Osteoblast (primary cell): Measurements from ENCODE around the gene LPAR1. TPM values are rescaled to one million over a fixed set of nuclear protein-coding genes. Genes with fewer than 3 reads are reported as not detected.

Experiments
- DNase-seq: peaks from one replicate; pipeline ENCODE4 v3.0.0; 2011; ENCODE audit warnings: low spot score, mixed read lengths; ENCODE audit not compliant: insufficient read length; ENCODE audit errors: missing footprints
- H2AFZ ChIP-seq: 2 replicates; pipeline ENCODE4 v1.6.0; 2011; ENCODE audit warnings: mild to moderate bottlenecking, low read length
- H3K27ac ChIP-seq: 2 replicates; pipeline ENCODE4 v1.5.1; 2011; ENCODE audit warnings: mild to moderate bottlenecking, low read depth, low read length, moderate library complexity
- H3K27me3 ChIP-seq: 2 replicates; pipeline ENCODE4 v1.6.0; 2012; ENCODE audit warnings: mild to moderate bottlenecking, control low read depth, inconsistent platforms, low read length, moderate library complexity; ENCODE audit not compliant: insufficient read depth
- H3K36me3 ChIP-seq: 2 replicates; pipeline ENCODE4 v1.5.1; 2011; ENCODE audit warnings: mild to moderate bottlenecking, low read length, control low read depth, moderate library complexity; ENCODE audit not compliant: insufficient read depth
- H3K4me1 ChIP-seq: 2 replicates; pipeline ENCODE4 v1.5.1; 2011; ENCODE audit warnings: mild to moderate bottlenecking, low read length, control low read depth, moderate library complexity; ENCODE audit not compliant: insufficient read depth
- H3K4me2 ChIP-seq: 2 replicates; pipeline ENCODE4 v1.6.0; 2011; ENCODE audit warnings: mild to moderate bottlenecking, low read length; ENCODE audit not compliant: insufficient read depth
- H3K4me3 ChIP-seq: fragments of 200-600 bp; sonication (generic); 3 replicates; pipeline ENCODE4 v1.5.1; 2012; ENCODE audit warnings: mild to moderate bottlenecking, low read length, inconsistent platforms; ENCODE audit not compliant: insufficient read depth
- H3K79me2 ChIP-seq: 2 replicates; pipeline ENCODE4 v1.6.0; 2012; ENCODE audit warnings: mild to moderate bottlenecking, low read length, control low read depth, inconsistent platforms; ENCODE audit not compliant: insufficient read depth
- H3K9me3 ChIP-seq: 2 replicates; pipeline ENCODE4 v1.5.1; 2011; ENCODE audit warnings: low read depth, low read length, control low read depth
- H4K20me1 ChIP-seq: 2 replicates; pipeline ENCODE4 v1.6.0; 2012; ENCODE audit warnings: mild to moderate bottlenecking, low read length, control low read depth; ENCODE audit not compliant: insufficient read depth
- CTCF ChIP-seq: IDR thresholded peaks from 2 replicates; pipeline ENCODE4 v1.5.1; 2011; ENCODE audit warnings: mild to moderate bottlenecking, low read depth, low read length, moderate library complexity; ENCODE audit errors: extremely low read depth
- total RNA-seq: library from RNA; depleted of rRNA; stranded (reverse); fragments of >200 nt; gene quantifications from 2 replicates; pipeline ENCODE4 v1.2.3, GENCODE V29; 2012

LPAR1 gene
- total RNA-seq, 1 donor = 151 TPM

- Histone ChIP-seq H3K4me3 (no peak overlapping the region), H3K4me1 (peaks cover 7% of the 10 kb centered on the region), H3K27me3 (no peaks in the 10 kb centered on the region), H3K36me3 (no peaks in the 10 kb centered on the region), H3K79me2 (no peaks in the 10 kb centered on the region), H3K9me3 (no peaks in the 10 kb centered on the region), H2AFZ (peak overlapping the region; percentile 28), H3K4me2 (peak overlapping the region; percentile 22), H3K27ac (no peak overlapping the region), H4K20me1 (no peaks in the 10 kb centered on the region)
- no peak for TF ChIP-seq CTCF
- DNase-seq = no peak
Observed at GRCh38 chr9:111068383-111068730, 30.1 kb upstream of the LPAR1 start.

GRCh38 chr9:111066468-111066867 lies 28.2 kb upstream of the LPAR1 start:
- Histone ChIP-seq H3K9me3 (no peaks in the 10 kb centered on the region), H3K79me2 (no peaks in the 10 kb centered on the region), H2AFZ (peak overlapping the region; percentile 18), H4K20me1 (no peaks in the 10 kb centered on the region), H3K27ac (no peak overlapping the region), H3K4me3 (no peak overlapping the region), H3K4me1 (peaks cover 7% of the 10 kb centered on the region), H3K27me3 (no peaks in the 10 kb centered on the region), H3K36me3 (no peaks in the 10 kb centered on the region), H3K4me2 (peak overlapping the region; percentile 27)
- DNase-seq = no peak
- no peak for TF ChIP-seq CTCF

- Histone ChIP-seq H3K36me3 (no peaks in the 10 kb centered on the region), H3K4me2 (no peak overlapping the region), H2AFZ (no peak overlapping the region)
Observed at GRCh38 chr9:111065414-111065813, 27.1 kb upstream of the LPAR1 start.

GRCh38 chr9:111064160-111064837 lies 26.0 kb upstream of the LPAR1 start:
- Histone ChIP-seq H2AFZ (peak overlapping the region; percentile 38), H3K4me3 (no peak overlapping the region), H3K9me3 (no peaks in the 10 kb centered on the region), H4K20me1 (no peaks in the 10 kb centered on the region), H3K27me3 (no peaks in the 10 kb centered on the region), H3K36me3 (no peaks in the 10 kb centered on the region), H3K4me2 (no peak overlapping the region), H3K79me2 (no peaks in the 10 kb centered on the region), H3K4me1 (peaks cover 7% of the 10 kb centered on the region), H3K27ac (no peak overlapping the region)
- no peak for TF ChIP-seq CTCF
- no peak for DNase-seq

More at GRCh38 chr9:111065414-111065813, 27.1 kb upstream of the LPAR1 start:
- DNase-seq = no peak
- Histone ChIP-seq H3K4me1 (peaks cover 7% of the 10 kb centered on the region), H4K20me1 (no peaks in the 10 kb centered on the region), H3K79me2 (no peaks in the 10 kb centered on the region), H3K4me3 (no peak overlapping the region), H3K27ac (no peak overlapping the region), H3K27me3 (no peaks in the 10 kb centered on the region), H3K9me3 (no peaks in the 10 kb centered on the region)
- TF ChIP-seq CTCF = no peak
